ENCODE results near the gene ZNF316.

Gene ZNF316

GRCh38 chr7:6636741-6637543 is at the start of gene ZNF316:
TSS of gene ZNF316 (plus strand) at chr7:6637318. CDS start at chr7:6642410, 5,092 bp downstream.
- no peaks in the 10 kb centered on the region for H3K27me3 Mint-ChIP-seq
- H3K27ac Mint-ChIP-seq: peak within 1 kb of the TSS; percentile 80
- peak within 1 kb of the TSS; percentile 89 for H3K4me3 Mint-ChIP-seq
- peaks cover 47% of the 10 kb centered on the region for H3K4me1 Mint-ChIP-seq (ENCODE audit: low read depth)
- intact Hi-C loops (cut with micrococcal nuclease): loop anchor here (1.0 kb wide), 1 partner anchor 69 kb away; the partner anchor contains the start of gene ZNF12
- H3K36me3 Mint-ChIP-seq (ENCODE audit: low read depth): peaks cover 40% of the 10 kb centered on the region
- H3K9me3 Mint-ChIP-seq: peaks cover 10% of the 10 kb centered on the region

GRCh38 chr7:6588566-6588965 is 48.6 kb upstream of the ZNF316 start:
- no peak overlapping the region for H3K27ac Mint-ChIP-seq
- no peak overlapping the region for H3K4me3 Mint-ChIP-seq
- H3K9me3 Mint-ChIP-seq: no peaks in the 10 kb centered on the region
- intact Hi-C loops (cut with micrococcal nuclease): loop anchor here (5.0 kb wide), 1 partner anchor 139 kb away; no protein-coding TSS in a partner anchor
- no peaks in the 10 kb centered on the region for H3K27me3 Mint-ChIP-seq
- H3K36me3 Mint-ChIP-seq (ENCODE audit: low read depth): peaks cover 74% of the 10 kb centered on the region
- peaks cover 17% of the 10 kb centered on the region for H3K4me1 Mint-ChIP-seq (ENCODE audit: low read depth)

- H3K27ac Mint-ChIP-seq: no peak overlapping the region
- H3K4me3 Mint-ChIP-seq: peak overlapping the region; percentile 59
Observed at GRCh38 chr7:6589151-6589828, 47.8 kb upstream of the ZNF316 start.

GRCh38 chr7:6589829-6590644 is 47.1 kb upstream of the ZNF316 start, which contains the start of gene INTS15:
TSS of gene INTS15 (plus strand) at chr7:6590021. CDS start at chr7:6590284, 263 bp downstream.
- Mint-ChIP-seq H3K9me3 (no peaks in the 10 kb centered on the region), H3K4me1 (ENCODE audit: low read depth) (peaks cover 17% of the 10 kb centered on the region), H3K27me3 (no peaks in the 10 kb centered on the region), H3K36me3 (ENCODE audit: low read depth) (peaks cover 76% of the 10 kb centered on the region), H3K27ac (peak within 1 kb of the TSS; percentile 83), H3K4me3 (peak within 1 kb of the TSS; percentile 88)
- intact Hi-C loops (cut with micrococcal nuclease): loop anchor here (1.0 to 5.0 kb wide), 2 partner anchors 13 to 137 kb away; partner anchors contain the start of gene ZDHHC4

More at GRCh38 chr7:6589151-6589828, 47.8 kb upstream of the ZNF316 start:
- no peaks in the 10 kb centered on the region for H3K27me3 Mint-ChIP-seq
- H3K9me3 Mint-ChIP-seq: no peaks in the 10 kb centered on the region
- peaks cover 17% of the 10 kb centered on the region for H3K4me1 Mint-ChIP-seq (ENCODE audit: low read depth)
- H3K36me3 Mint-ChIP-seq (ENCODE audit: low read depth): peaks cover 76% of the 10 kb centered on the region
- intact Hi-C loops (cut with micrococcal nuclease): loop anchor here (5.0 kb wide), 1 partner anchor 138 kb away; no protein-coding TSS in a partner anchor

GRCh38 chr7:6590645-6591110 is 46.4 kb upstream of the ZNF316 start:
- H3K36me3 Mint-ChIP-seq (ENCODE audit: low read depth): peaks cover 76% of the 10 kb centered on the region
- H3K4me1 Mint-ChIP-seq (ENCODE audit: low read depth): peaks cover 17% of the 10 kb centered on the region
- H3K27ac Mint-ChIP-seq: peak overlapping the region; percentile 83
- H3K27me3 Mint-ChIP-seq: no peaks in the 10 kb centered on the region
- no peaks in the 10 kb centered on the region for H3K9me3 Mint-ChIP-seq
- peak overlapping the region; percentile 88 for H3K4me3 Mint-ChIP-seq
- intact Hi-C loops (cut with micrococcal nuclease): loop anchor here (1.0 kb wide), 1 partner anchor 13 kb away; the partner anchor contains the start of gene ZDHHC4

GRCh38 chr7:6600093-6600492 is 37.0 kb upstream of the ZNF316 start:
- intact Hi-C loops (cut with micrococcal nuclease): no loop called here
- Mint-ChIP-seq H3K36me3 (ENCODE audit: low read depth) (peaks cover 98% of the 10 kb centered on the region), H3K4me3 (no peak overlapping the region), H3K27me3 (no peaks in the 10 kb centered on the region), H3K27ac (no peak overlapping the region), H3K4me1 (ENCODE audit: low read depth) (no peaks in the 10 kb centered on the region), H3K9me3 (no peaks in the 10 kb centered on the region)

- no peak overlapping the region for H3K4me3 Mint-ChIP-seq
- no peaks in the 10 kb centered on the region for H3K4me1 Mint-ChIP-seq (ENCODE audit: low read depth)
- no peaks in the 10 kb centered on the region for H3K27me3 Mint-ChIP-seq
- no peak overlapping the region for H3K27ac Mint-ChIP-seq
- intact Hi-C loops (cut with micrococcal nuclease): no loop called here
- H3K36me3 Mint-ChIP-seq (ENCODE audit: low read depth): peaks cover 98% of the 10 kb centered on the region
- no peaks in the 10 kb centered on the region for H3K9me3 Mint-ChIP-seq
Observed at GRCh38 chr7:6604458-6604857, 32.7 kb upstream of the ZNF316 start.

- Mint-ChIP-seq H3K4me1 (ENCODE audit: low read depth) (no peaks in the 10 kb centered on the region), H3K27me3 (peaks cover 5% of the 10 kb centered on the region), H3K4me3 (no peak overlapping the region), H3K27ac (no peak overlapping the region), H3K36me3 (ENCODE audit: low read depth) (peaks cover 78% of the 10 kb centered on the region), H3K9me3 (no peaks in the 10 kb centered on the region)
- intact Hi-C loops (cut with micrococcal nuclease): no loop called here
Observed at GRCh38 chr7:6606866-6607583, 30.1 kb upstream of the ZNF316 start.

- H3K4me1 Mint-ChIP-seq (ENCODE audit: low read depth): no peaks in the 10 kb centered on the region
- no peak overlapping the region for H3K4me3 Mint-ChIP-seq
- intact Hi-C loops (cut with micrococcal nuclease): no loop called here
- H3K9me3 Mint-ChIP-seq: no peaks in the 10 kb centered on the region
- no peak overlapping the region for H3K27ac Mint-ChIP-seq
- peaks cover 10% of the 10 kb centered on the region for H3K27me3 Mint-ChIP-seq
- peaks cover 72% of the 10 kb centered on the region for H3K36me3 Mint-ChIP-seq (ENCODE audit: low read depth)
Observed at GRCh38 chr7:6607651-6608051, 29.5 kb upstream of the ZNF316 start.

GRCh38 chr7:6608081-6608480 is 29.0 kb upstream of the ZNF316 start:
- H3K27me3 Mint-ChIP-seq: peaks cover 13% of the 10 kb centered on the region
- H3K9me3 Mint-ChIP-seq: no peaks in the 10 kb centered on the region
- H3K36me3 Mint-ChIP-seq (ENCODE audit: low read depth): peaks cover 68% of the 10 kb centered on the region
- intact Hi-C loops (cut with micrococcal nuclease): no loop called here
- H3K4me3 Mint-ChIP-seq: no peak overlapping the region
- H3K27ac Mint-ChIP-seq: no peak overlapping the region
- H3K4me1 Mint-ChIP-seq (ENCODE audit: low read depth): no peaks in the 10 kb centered on the region

- Mint-ChIP-seq H3K27ac (no peak overlapping the region), H3K27me3 (peaks cover 19% of the 10 kb centered on the region), H3K36me3 (ENCODE audit: low read depth) (peaks cover 62% of the 10 kb centered on the region), H3K9me3 (no peaks in the 10 kb centered on the region), H3K4me3 (no peak overlapping the region), H3K4me1 (ENCODE audit: low read depth) (no peaks in the 10 kb centered on the region)
- intact Hi-C loops (cut with micrococcal nuclease): no loop called here
Observed at GRCh38 chr7:6608794-6609193, 28.3 kb upstream of the ZNF316 start.

- Mint-ChIP-seq H3K27ac (no peak overlapping the region), H3K9me3 (no peaks in the 10 kb centered on the region), H3K4me3 (no peak overlapping the region), H3K36me3 (ENCODE audit: low read depth) (peaks cover 22% of the 10 kb centered on the region), H3K4me1 (ENCODE audit: low read depth) (no peaks in the 10 kb centered on the region), H3K27me3 (peaks cover 53% of the 10 kb centered on the region)
- intact Hi-C loops (cut with micrococcal nuclease): no loop called here
Observed at GRCh38 chr7:6612819-6613218, 24.3 kb upstream of the ZNF316 start.

GRCh38 chr7:6613706-6614105 is 23.4 kb upstream of the ZNF316 start:
- intact Hi-C loops (cut with micrococcal nuclease): no loop called here
- Mint-ChIP-seq H3K27ac (no peak overlapping the region), H3K9me3 (no peaks in the 10 kb centered on the region), H3K4me1 (ENCODE audit: low read depth) (no peaks in the 10 kb centered on the region), H3K27me3 (peaks cover 61% of the 10 kb centered on the region), H3K4me3 (no peak overlapping the region), H3K36me3 (ENCODE audit: low read depth) (peaks cover 13% of the 10 kb centered on the region)

Measured in dendritic cell treated with granulocyte-macrophage colony-stimulating factor and Interleukin-4, amounts not matched to agents 40 ng/mL and 50 ng/mL, for 4 days (primary cell).